Osteoblast (primary cell): ENCODE data around the gene PTGER3. TPM values are rescaled to one million over a fixed set of nuclear protein-coding genes. Genes with fewer than 3 reads are reported as not detected.
"Not testable (repeated sequence)": the region's sequence is repeated elsewhere in the genome, so short reads cannot be mapped to it uniquely, and the experiment has no call there.

Experiments used
- DNase-seq: peaks from one replicate; pipeline ENCODE4 v3.0.0; 2011; ENCODE audit warnings: low spot score, mixed read lengths; ENCODE audit not compliant: insufficient read length; ENCODE audit errors: missing footprints
- H2AFZ ChIP-seq: 2 replicates; pipeline ENCODE4 v1.6.0; 2011; ENCODE audit warnings: mild to moderate bottlenecking, low read length
- H3K27ac ChIP-seq: 2 replicates; pipeline ENCODE4 v1.5.1; 2011; ENCODE audit warnings: mild to moderate bottlenecking, low read depth, low read length, moderate library complexity
- H3K27me3 ChIP-seq: 2 replicates; pipeline ENCODE4 v1.6.0; 2012; ENCODE audit warnings: mild to moderate bottlenecking, control low read depth, inconsistent platforms, low read length, moderate library complexity; ENCODE audit not compliant: insufficient read depth
- H3K36me3 ChIP-seq: 2 replicates; pipeline ENCODE4 v1.5.1; 2011; ENCODE audit warnings: mild to moderate bottlenecking, low read length, control low read depth, moderate library complexity; ENCODE audit not compliant: insufficient read depth
- H3K4me1 ChIP-seq: 2 replicates; pipeline ENCODE4 v1.5.1; 2011; ENCODE audit warnings: mild to moderate bottlenecking, low read length, control low read depth, moderate library complexity; ENCODE audit not compliant: insufficient read depth
- H3K4me2 ChIP-seq: 2 replicates; pipeline ENCODE4 v1.6.0; 2011; ENCODE audit warnings: mild to moderate bottlenecking, low read length; ENCODE audit not compliant: insufficient read depth
- H3K4me3 ChIP-seq: fragments of 200-600 bp; sonication (generic); 3 replicates; pipeline ENCODE4 v1.5.1; 2012; ENCODE audit warnings: mild to moderate bottlenecking, low read length, inconsistent platforms; ENCODE audit not compliant: insufficient read depth
- H3K79me2 ChIP-seq: 2 replicates; pipeline ENCODE4 v1.6.0; 2012; ENCODE audit warnings: mild to moderate bottlenecking, low read length, control low read depth, inconsistent platforms; ENCODE audit not compliant: insufficient read depth
- H3K9me3 ChIP-seq: 2 replicates; pipeline ENCODE4 v1.5.1; 2011; ENCODE audit warnings: low read depth, low read length, control low read depth
- H4K20me1 ChIP-seq: 2 replicates; pipeline ENCODE4 v1.6.0; 2012; ENCODE audit warnings: mild to moderate bottlenecking, low read length, control low read depth; ENCODE audit not compliant: insufficient read depth
- total RNA-seq: library from RNA; depleted of rRNA; stranded (reverse); fragments of >200 nt; gene quantifications from 2 replicates; pipeline ENCODE4 v1.2.3, GENCODE V29; 2012
- TF ChIP-seq, protein P1 (sequence below): IDR thresholded peaks from 2 replicates; pipeline ENCODE4 v1.5.1; 2011; ENCODE audit warnings: mild to moderate bottlenecking, low read depth, low read length, moderate library complexity; ENCODE audit errors: extremely low read depth

The PTGER3 gene
- total RNA-seq, 1 donor, result not detected

DNA sequence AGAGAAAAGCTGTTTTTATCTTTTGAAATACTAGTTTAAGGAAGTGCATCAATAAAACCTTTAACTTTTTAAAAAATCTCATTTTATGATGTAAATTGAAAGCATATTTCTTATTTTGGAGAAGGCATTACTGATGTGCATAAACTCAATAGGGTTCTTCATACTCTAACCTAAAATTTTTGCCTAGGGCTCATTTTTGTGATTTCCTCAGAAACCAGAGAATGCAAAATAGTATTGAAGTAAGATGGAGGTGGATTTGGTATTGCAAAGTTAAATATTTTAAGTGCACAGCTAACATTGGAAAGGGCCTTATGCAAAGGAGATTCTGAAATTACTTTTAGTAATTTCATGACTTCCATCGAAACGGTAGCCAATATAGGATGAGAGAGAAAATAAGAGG, 101.9 kb downstream of the PTGER3 start:
- no peaks in the 10 kb centered on the region for H3K36me3 ChIP-seq
- H3K9me3 ChIP-seq, result no peaks in the 10 kb centered on the region
- TF ChIP-seq, protein P1, sequence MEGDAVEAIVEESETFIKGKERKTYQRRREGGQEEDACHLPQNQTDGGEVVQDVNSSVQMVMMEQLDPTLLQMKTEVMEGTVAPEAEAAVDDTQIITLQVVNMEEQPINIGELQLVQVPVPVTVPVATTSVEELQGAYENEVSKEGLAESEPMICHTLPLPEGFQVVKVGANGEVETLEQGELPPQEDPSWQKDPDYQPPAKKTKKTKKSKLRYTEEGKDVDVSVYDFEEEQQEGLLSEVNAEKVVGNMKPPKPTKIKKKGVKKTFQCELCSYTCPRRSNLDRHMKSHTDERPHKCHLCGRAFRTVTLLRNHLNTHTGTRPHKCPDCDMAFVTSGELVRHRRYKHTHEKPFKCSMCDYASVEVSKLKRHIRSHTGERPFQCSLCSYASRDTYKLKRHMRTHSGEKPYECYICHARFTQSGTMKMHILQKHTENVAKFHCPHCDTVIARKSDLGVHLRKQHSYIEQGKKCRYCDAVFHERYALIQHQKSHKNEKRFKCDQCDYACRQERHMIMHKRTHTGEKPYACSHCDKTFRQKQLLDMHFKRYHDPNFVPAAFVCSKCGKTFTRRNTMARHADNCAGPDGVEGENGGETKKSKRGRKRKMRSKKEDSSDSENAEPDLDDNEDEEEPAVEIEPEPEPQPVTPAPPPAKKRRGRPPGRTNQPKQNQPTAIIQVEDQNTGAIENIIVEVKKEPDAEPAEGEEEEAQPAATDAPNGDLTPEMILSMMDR, result no peak
- H3K27me3 ChIP-seq, result no peaks in the 10 kb centered on the region
- no peak for DNase-seq
- no peaks in the 10 kb centered on the region for H3K4me1 ChIP-seq
- no peak overlapping the region for H3K4me3 ChIP-seq
- H3K27ac ChIP-seq, result no peak overlapping the region
- no peaks in the 10 kb centered on the region for H3K79me2 ChIP-seq
- no peak overlapping the region for H2AFZ ChIP-seq
- no peaks in the 10 kb centered on the region for H4K20me1 ChIP-seq
- no peak overlapping the region for H3K4me2 ChIP-seq

DNA sequence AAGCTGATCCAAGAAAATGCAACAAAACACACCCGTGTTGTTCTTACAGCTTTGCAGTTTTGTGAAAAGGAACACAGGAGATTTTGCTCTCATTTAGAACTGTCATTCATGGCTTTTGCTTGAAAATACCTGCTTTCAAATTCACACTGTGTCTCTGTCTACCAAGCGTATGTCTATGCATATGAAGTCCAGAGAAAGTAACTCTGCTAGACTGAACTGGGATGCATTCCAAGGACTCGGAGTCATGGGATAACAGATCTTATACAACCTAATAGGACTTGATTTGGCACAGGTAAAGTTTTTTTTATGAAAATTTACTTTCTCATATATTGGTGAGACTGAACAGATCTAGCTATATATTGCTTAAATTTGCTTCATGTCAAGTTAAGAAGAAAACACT, 102.4 kb downstream of the PTGER3 start:
- H3K27ac ChIP-seq, result no peak overlapping the region
- H3K27me3 ChIP-seq, result no peaks in the 10 kb centered on the region
- TF ChIP-seq, protein P1, result no peak
- no peaks in the 10 kb centered on the region for H3K79me2 ChIP-seq
- H3K9me3 ChIP-seq, result no peaks in the 10 kb centered on the region
- no peak for DNase-seq
- H3K4me3 ChIP-seq, result no peak overlapping the region
- no peaks in the 10 kb centered on the region for H3K36me3 ChIP-seq
- no peaks in the 10 kb centered on the region for H4K20me1 ChIP-seq
- no peak overlapping the region for H2AFZ ChIP-seq
- no peak overlapping the region for H3K4me2 ChIP-seq
- no peaks in the 10 kb centered on the region for H3K4me1 ChIP-seq

GRCh38 chr1:70941563-70941962, 106.1 kb downstream of the PTGER3 start:
- H3K27ac ChIP-seq, result no peak overlapping the region
- H2AFZ ChIP-seq, result no peak overlapping the region
- TF ChIP-seq, protein P1, result no peak
- H3K36me3 ChIP-seq, result no peaks in the 10 kb centered on the region
- no peaks in the 10 kb centered on the region for H4K20me1 ChIP-seq
- no peaks in the 10 kb centered on the region for H3K9me3 ChIP-seq
- H3K4me3 ChIP-seq, result no peak overlapping the region
- no peaks in the 10 kb centered on the region for H3K4me1 ChIP-seq
- no peak overlapping the region for H3K4me2 ChIP-seq
- no peak for DNase-seq
- H3K79me2 ChIP-seq, result no peaks in the 10 kb centered on the region
- no peaks in the 10 kb centered on the region for H3K27me3 ChIP-seq

DNA sequence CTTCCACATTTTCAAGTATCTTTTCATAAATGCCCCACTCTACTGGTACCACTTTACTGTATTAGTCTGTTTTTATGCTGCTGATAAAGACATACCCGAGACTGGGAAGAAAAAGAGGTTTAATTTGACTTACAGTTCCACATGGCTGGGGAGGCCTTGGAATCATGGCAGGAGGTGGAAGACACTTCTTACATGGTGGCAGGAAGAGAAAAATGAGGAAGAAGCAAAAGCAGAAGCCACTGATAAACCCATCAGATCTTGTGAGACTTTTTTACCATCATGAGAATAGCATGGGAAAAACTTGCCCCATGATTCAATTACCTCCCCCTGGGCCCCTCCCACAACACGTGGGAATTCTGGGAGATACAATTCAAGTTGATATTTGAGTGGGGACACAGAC, 107.2 kb downstream of the PTGER3 start:
- not testable (repeated sequence) for H3K4me1 ChIP-seq, H3K79me2 ChIP-seq, DNase-seq, H3K27ac ChIP-seq, H3K27me3 ChIP-seq, H4K20me1 ChIP-seq, H2AFZ ChIP-seq, H3K9me3 ChIP-seq, H3K4me3 ChIP-seq, H3K36me3 ChIP-seq, H3K4me2 ChIP-seq
